ENCODE data around the gene PARD6G.

- TF ChIP-seq CTBP1 (IDR thresholded peaks at IDR 0.05; ENCODE audit: borderline replicate concordance): no peak
- TF ChIP-seq HDGF (IDR thresholded peaks at IDR 0.05; ENCODE audit: borderline replicate concordance): no peak
- TF ChIP-seq FOXM1 (IDR thresholded peaks at IDR 0.05; ENCODE audit: borderline replicate concordance): no peak
Measured at GRCh38 chr18:80166725-80167124, 80.6 kb downstream of the PARD6G start.

Measured in HEK293T (cell line).